ENCODE data around the gene UNCX. TPM values are rescaled to one million over a fixed set of nuclear protein-coding genes. Genes with fewer than 3 reads are reported as not detected.

The UNCX gene
- total and polyA plus RNA-seq, 2 of the 4 experiments (the other 2 are of a cell fraction), result not detected

DNA sequence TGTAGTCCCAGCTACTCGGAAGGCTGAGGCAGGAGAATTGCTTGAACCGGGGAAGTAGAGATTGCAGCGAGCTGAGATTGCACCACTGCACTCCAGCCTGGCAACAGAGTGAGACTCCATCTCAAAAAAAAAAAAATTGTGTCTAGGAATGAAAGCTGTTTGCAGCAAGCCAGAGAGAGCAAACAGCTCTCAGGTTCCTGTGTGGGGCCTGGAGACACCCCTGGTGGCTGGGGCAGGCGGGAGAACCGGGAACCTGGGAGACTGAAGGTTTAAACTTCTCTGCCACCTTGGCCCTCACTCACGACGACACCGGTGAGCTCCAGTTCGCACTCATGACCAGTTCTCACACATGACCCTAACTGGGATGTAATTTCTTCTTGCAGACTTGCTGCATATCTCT is 13.2 kb upstream of the UNCX start:
- Histone ChIP-seq H4K20me1 (ENCODE audit: insufficient read depth, low read length) (no peaks in the 10 kb centered on the region; the same call in 1 of the 2 replicates), H3K79me1 (ENCODE audit: low read depth in 1 of 2, low read length in 2 of 2) (no peaks in the 10 kb centered on the region), H4K5ac (ENCODE audit: low read depth, low read length) (no peak overlapping the region), H2AK5ac (ENCODE audit: low read depth, low read length) (no peak overlapping the region), H4K8ac (ENCODE audit: low read depth in 2 of 2, low read length in 2 of 2) (no peak overlapping the region), H3K4ac (ENCODE audit: low read depth, low read length) (no peak overlapping the region), H2AK9ac (replicated peaks; ENCODE audit: low read depth, low read length, poor library complexity) (no peak overlapping the region), H3K23ac (ENCODE audit: low read depth, low read length) (no peak overlapping the region), H4K91ac (ENCODE audit: insufficient read depth, low read depth, low read length) (no peak overlapping the region), H3K9ac (ENCODE audit: low read depth, low read length) (no peak overlapping the region), H3K4me3 (ENCODE audit: insufficient read depth, low read depth, low read length) (no peak overlapping the region), H3K4me1 (ENCODE audit: control insufficient read depth, insufficient read depth, low read length) (peaks cover 2% of the 10 kb centered on the region; the same call in 1 of the 2 replicates), H3K27me3 (ENCODE audit: control insufficient read depth, insufficient read depth, low read length) (peaks cover 63% of the 10 kb centered on the region), H3K36me3 (ENCODE audit: control insufficient read depth, insufficient read depth, low read length) (no peaks in the 10 kb centered on the region), H3K9me3 (ENCODE audit: control insufficient read depth, insufficient read depth, low read length) (peaks cover 7% of the 10 kb centered on the region), H3K14ac (replicated peaks; ENCODE audit: low read depth, low read length) (no peak overlapping the region), H2AFZ (replicated peaks; ENCODE audit: low read length, poor library complexity) (no peak overlapping the region), H3K56ac (ENCODE audit: extremely low read depth, insufficient read depth, low read length) (no peak overlapping the region), H2BK15ac (ENCODE audit: low read depth, low read length) (no peak overlapping the region), H2BK20ac (ENCODE audit: low read depth, low read length) (no peak overlapping the region), H3K27ac (ENCODE audit: insufficient read depth, low read length) (no peak overlapping the region), H3K9me1 (ENCODE audit: insufficient read depth, low read length) (no peaks in the 10 kb centered on the region), H3K18ac (ENCODE audit: low read depth, low read length) (no peak overlapping the region), H3K4me2 (ENCODE audit: low read depth, low read length) (no peak overlapping the region), H2BK120ac (ENCODE audit: low read depth, low read length) (no peak overlapping the region), H2BK5ac (ENCODE audit: low read depth, low read length, poor library complexity, severe bottlenecking) (no peak overlapping the region)
- 40% methylated on average over 7 of the region's 9 CpGs; no CpG with 5 or more reads in 1 of the 2 experiments for WGBS, 2 experiments (ENCODE audit: extremely low coverage in 2 of 2, insufficient read length in 1 of 2)
- DNase-seq (no peak), ATAC-seq (ENCODE audit: low read depth) (no peak)
- intact Hi-C loops (cut with micrococcal nuclease) (no loop called here), dilution Hi-C loops (cut with HindIII; ENCODE audit: low sequenced_read_pairs, unreplicated experiment) (no loop called here), in situ Hi-C loops (cut with MboI; ENCODE audit: low sequenced_read_pairs) (no loop called here)
- CTCF ChIA-PET, result no interaction called here
- POLR2A ChIA-PET (ENCODE audit: unreplicated experiment), result no interaction called here
- no TSS peak for BruUV-seq (replicated peaks)
- TF ChIP-seq, protein P1, sequence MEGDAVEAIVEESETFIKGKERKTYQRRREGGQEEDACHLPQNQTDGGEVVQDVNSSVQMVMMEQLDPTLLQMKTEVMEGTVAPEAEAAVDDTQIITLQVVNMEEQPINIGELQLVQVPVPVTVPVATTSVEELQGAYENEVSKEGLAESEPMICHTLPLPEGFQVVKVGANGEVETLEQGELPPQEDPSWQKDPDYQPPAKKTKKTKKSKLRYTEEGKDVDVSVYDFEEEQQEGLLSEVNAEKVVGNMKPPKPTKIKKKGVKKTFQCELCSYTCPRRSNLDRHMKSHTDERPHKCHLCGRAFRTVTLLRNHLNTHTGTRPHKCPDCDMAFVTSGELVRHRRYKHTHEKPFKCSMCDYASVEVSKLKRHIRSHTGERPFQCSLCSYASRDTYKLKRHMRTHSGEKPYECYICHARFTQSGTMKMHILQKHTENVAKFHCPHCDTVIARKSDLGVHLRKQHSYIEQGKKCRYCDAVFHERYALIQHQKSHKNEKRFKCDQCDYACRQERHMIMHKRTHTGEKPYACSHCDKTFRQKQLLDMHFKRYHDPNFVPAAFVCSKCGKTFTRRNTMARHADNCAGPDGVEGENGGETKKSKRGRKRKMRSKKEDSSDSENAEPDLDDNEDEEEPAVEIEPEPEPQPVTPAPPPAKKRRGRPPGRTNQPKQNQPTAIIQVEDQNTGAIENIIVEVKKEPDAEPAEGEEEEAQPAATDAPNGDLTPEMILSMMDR (conservative IDR thresholded peaks at IDR 0.05; ENCODE audit: low read depth, low read length), result no peak
- TF ChIP-seq SMC3 (IDR thresholded peaks at IDR 0.05; ENCODE audit: low read depth, low read length) (no peak), NFE2L2 (IDR thresholded peaks at IDR 0.05; ENCODE audit: low read depth, low read length) (no peak), RCOR1 (IDR thresholded peaks at IDR 0.05; ENCODE audit: insufficient replicate concordance, low read length) (no peak), RAD21 (IDR thresholded peaks at IDR 0.05; ENCODE audit: low read length) (no peak), CHD1 (IDR thresholded peaks at IDR 0.05; ENCODE audit: low read depth, low read length) (no peak), RFX5 (IDR thresholded peaks at IDR 0.05; ENCODE audit: low read depth, low read length) (no peak), POLR2A (IDR thresholded peaks at IDR 0.05; ENCODE audit: low read depth, low read length) (no peak), FOS (IDR thresholded peaks at IDR 0.05; ENCODE audit: low read depth, low read length) (no peak), MXI1 (IDR thresholded peaks at IDR 0.05; ENCODE audit: borderline replicate concordance, low read depth, low read length) (no peak), BHLHE40 (IDR thresholded peaks at IDR 0.05; ENCODE audit: low read depth, low read length) (no peak), MAFK (IDR thresholded peaks at IDR 0.05; ENCODE audit: low read depth, low read length) (no peak), CEBPB (IDR thresholded peaks at IDR 0.05; ENCODE audit: low read depth, low read length) (no peak), MAZ (IDR thresholded peaks at IDR 0.05; ENCODE audit: borderline replicate concordance, low read depth, low read length) (no peak)
- TF ChIP-seq, protein P2, sequence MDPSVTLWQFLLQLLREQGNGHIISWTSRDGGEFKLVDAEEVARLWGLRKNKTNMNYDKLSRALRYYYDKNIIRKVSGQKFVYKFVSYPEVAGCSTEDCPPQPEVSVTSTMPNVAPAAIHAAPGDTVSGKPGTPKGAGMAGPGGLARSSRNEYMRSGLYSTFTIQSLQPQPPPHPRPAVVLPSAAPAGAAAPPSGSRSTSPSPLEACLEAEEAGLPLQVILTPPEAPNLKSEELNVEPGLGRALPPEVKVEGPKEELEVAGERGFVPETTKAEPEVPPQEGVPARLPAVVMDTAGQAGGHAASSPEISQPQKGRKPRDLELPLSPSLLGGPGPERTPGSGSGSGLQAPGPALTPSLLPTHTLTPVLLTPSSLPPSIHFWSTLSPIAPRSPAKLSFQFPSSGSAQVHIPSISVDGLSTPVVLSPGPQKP (IDR thresholded peaks at IDR 0.05; ENCODE audit: borderline replicate concordance, low read depth, low read length), result no peak
- TF ChIP-seq, protein P3, sequence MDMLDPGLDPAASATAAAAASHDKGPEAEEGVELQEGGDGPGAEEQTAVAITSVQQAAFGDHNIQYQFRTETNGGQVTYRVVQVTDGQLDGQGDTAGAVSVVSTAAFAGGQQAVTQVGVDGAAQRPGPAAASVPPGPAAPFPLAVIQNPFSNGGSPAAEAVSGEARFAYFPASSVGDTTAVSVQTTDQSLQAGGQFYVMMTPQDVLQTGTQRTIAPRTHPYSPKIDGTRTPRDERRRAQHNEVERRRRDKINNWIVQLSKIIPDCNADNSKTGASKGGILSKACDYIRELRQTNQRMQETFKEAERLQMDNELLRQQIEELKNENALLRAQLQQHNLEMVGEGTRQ (IDR thresholded peaks at IDR 0.05; ENCODE audit: low read depth, low read length), result no peak

Measured in IMR-90 (cell line).